ENCODE results near the gene ATP9B.
"Not testable (repeated sequence)": the region's sequence is repeated elsewhere in the genome, so short reads cannot be mapped to it uniquely, and the experiment has no call there.

Gene ATP9B

DNA sequence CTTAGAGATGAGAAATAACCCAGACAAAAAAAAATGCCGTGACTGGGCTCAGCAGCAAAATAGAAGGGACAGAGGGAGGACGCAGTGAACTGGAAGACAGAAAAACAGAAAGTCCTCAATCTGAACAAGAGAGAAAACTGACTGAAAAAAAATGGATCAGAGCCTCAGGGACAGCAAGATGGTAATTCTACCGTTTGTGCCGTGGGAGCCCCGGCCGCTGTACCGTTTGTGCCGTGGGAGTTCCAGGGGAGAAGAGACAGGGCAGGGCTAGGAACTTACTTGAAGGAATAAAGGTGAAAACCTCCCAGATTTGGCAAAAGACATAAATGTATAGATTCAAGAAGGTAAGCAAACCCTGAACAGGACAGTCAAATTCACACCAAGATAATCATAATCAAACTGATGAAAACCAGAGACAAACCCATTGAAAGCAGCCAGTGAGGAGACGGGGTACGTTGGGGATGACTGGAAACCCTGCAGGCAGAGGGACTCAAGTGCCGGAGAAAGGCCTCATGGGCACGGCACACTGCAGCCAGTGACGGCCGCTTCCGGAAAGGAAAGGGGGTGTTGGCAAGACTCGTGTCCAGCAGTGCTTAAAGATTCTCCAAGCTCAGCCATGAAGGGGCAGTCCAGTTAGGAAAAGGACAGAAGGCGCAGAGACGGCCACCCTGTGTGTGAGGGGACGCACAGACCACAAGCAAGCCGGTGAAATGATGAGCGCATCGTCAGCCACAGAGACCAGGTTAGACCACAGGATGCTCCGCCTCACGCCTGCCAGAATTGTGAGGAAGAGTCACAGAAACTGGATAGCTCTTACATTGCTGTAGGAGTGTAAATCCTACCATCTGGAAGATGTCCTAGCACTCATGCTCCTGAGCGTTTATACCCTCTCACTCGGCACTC is 286.5 kb downstream of the ATP9B start:
- DNase-seq (ENCODE audit: low read depth in 2 of 2), result no peak

DNA sequence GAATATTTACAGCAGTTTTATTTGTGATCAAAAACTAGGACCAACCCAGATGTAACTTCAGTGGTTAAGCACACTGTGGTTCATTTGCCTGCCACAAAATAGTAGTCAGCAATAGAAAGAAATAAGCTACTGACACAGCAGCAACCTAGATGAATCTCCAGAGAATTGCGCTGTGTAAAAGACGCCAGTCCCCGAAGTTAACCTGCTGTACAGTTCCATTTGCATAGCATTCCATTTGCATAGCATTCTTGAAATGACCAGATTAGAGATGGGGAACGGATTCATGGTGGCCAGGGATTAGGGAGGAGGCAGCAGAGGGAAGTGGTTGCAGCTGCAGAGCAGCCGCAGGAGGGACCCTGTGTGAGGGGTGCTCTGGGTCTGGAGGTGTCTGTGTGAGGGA is 287.2 kb downstream of the ATP9B start:
- DNase-seq (ENCODE audit: low read depth in 2 of 2), result no peak

DNA sequence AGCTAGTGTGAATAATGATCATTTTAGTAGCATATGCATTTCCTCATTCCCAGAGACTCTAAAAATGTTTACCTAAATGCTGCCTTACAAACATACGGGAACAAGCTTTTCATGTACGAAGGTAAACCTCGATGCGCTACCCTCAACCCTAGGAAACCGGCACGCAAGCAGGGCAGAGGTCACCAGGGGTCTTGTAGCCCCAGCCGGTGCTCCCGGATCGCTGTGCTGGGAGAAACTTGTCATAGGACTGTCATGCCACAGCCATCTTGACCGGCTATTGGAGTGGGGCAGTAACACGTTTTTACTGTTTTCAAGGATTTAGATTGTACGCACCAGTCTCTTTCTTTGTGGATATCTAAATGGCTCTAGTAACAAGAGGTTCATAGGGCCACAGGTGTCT is 291.7 kb downstream of the ATP9B start:
- DNase-seq (ENCODE audit: low read depth in 2 of 2), result no peak

DNA sequence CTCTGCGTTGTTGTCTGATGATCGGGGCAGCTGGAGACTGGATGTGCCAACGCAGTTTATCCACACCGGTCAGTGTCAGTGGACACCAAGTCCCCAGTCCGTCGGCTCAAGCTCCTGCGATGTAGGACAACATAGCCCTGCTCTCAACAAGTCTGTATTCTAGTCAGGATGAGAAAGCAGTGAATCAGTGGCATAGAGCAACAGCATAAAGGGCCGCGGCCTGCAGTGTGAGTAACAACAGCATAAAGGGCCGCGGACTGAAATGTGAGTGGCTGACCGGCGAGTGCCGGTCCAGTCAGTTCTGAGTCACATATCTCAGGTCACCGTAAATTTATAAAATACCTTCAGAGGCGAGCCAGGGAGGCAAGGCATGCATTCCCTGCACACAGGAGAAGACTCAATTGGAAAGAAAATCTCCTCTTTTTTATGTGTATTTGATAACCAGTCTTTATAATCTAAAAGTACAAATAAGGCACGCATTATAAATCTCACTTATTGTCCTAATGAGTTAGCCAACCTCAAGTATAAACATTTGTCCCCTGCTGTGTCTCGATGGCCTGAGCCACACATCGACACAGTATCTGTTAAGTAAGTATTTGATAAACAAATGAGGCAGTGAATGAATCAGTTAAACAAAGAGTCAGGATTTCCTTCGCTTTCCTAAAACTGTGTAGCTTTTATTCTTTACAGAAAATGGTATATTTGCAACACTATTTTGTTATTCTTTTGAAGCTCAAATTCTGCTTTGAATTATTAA is 292.8 kb downstream of the ATP9B start:
- no peak for DNase-seq (ENCODE audit: low read depth in 2 of 2)

DNA sequence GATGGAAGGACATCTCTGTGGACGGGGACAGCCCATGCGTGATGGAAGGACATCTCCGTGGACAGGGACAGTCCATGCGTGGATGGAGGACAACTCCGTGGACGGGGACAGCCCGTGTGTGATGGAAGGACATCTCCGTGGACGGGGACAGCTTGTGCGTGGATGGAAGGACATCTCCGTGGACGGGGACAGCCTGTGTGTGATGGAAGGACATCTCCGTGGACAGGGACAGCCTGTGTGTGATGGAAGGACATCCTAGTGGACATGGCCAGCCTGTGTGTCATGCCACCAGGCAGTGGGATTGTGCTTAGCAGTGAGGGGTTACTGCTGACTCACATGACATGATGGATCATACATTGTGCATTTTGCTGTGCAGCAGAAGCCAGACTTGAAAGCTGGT is 296.5 kb downstream of the ATP9B start:
- DNase-seq (ENCODE audit: low read depth in 2 of 2), result no peak

DNA sequence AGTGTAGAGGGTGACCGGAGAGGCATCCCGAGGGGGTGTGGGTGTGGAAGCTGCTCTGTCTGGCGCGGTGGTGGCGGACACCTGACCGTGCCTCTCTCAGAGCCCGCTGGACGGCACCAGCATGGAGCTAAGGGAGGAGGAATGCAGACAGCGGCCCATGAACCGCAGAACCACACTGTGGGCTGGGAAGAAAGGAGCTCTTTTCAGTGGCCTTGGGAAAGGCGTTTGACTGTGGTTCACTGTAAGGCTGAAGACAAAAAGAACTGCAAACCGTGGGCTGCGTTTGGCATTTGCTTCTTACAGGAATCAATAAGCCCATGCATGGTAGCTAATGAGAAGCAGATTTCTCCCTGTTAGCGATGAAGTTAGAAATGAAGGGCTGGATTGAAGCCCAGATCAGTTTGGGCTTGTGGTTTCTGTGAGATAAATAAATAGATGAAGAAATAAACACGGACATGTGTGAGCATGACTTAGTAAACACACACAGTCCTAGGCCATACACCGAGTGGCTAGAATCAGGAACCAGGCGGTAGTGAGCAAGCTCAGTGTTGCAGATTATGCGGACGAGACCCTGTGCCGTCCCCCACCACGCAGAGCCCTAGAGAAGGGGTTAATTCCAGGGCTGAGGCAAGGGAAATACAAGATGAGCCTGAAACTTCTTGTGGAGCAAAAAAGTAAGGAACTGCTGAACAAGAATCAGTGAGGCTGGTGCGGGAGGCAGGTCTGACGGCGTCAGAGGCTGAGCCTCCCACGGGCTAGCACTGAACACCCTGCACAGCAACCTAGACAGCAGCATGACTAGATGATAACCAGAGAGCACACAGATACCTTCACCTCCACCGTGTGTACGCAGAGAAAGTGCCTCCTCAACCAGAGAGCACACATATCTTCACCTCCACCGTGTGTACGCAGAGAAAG is 297.2 kb downstream of the ATP9B start:
- DNase-seq (ENCODE audit: low read depth in 2 of 2), result no peak

DNA sequence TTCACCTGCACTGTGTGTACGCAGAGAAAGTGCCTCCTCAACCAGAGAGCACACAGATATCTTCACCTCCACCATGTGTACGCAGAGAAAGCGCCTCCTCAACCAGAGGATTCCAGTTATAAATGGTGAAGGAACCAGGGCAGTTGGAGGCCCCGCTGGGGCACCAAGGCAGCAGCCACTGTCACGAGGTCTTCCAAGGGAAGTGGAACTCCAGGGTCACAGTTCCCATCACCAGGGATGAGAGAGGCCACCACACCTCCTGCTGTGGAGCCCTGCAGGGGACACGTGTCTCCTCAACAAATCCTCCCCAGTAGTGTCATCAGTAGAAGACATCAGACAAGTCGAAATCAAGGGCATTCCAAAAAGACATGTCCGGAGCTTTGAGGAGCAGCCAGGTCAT is 298.3 kb downstream of the ATP9B start:
- no peak for DNase-seq (ENCODE audit: low read depth in 2 of 2)

DNA sequence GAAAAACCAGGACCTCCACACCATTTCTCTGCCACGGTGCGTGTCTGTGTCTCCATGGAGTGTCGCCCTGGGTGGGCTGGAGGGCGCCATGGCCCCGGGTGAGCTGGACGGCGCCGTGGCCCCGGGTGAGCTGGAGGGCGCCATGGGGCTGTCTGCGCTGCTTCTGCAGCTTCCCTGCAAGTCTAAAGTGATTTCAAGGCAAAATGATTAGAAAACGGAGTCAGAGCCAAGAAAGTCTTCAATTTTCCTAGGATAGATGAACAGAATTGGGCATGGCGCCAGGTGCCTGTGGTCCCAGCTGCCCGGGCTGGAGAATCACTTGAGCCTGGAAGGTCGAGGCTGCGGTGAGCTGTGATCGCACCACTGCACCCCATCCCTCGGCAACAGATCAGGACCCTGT is 298.8 kb downstream of the ATP9B start:
- DNase-seq (ENCODE audit: low read depth in 2 of 2), result no peak

DNA sequence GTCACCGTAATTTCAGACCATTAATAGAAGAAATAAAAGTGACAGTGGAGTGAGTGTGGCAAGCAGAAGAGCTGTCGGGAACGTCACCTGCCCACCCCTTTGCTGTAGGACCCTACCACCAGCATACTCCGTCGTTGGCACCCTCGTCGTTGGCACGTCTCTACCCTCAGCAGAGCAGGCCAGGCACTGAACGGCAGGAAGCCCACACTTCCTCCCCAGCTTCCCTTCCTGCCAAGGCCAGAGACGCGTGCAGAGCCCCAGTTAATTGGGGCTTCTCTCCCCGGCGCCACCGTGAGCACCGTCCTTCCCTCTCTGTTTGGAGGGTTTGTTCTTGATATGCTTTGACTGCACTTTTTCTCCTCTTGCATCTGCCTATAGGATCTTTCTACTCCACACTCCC is 299.5 kb downstream of the ATP9B start:
- no peak for DNase-seq (ENCODE audit: low read depth in 2 of 2)

DNA sequence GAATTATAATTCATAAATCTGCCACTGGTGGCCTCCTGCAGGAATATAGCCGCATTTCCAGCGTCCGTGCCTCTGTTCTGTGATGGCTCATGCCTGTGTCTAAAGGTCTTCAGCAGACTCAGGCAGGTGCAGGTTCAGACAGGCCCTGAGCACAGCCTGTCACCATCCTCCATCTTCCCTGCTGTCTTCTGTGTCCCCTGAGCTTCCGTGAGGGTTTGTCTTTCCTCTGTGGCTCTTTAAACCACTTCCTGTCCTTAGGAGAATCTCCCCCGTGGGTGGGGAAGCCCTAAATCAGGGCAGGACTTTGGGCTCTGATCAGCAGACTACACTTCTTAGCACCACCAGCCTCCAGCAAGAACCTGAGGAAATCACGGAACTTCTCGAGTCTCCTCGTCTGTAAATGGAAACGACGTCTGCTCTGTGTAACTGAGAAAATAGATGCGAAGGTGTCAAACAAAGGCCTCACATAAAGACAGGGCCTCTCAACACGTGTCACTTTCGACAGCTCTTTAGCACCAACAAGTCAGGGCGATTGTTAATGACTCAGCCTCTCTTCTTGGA is 302.4 kb downstream of the ATP9B start:
- DNase-seq (ENCODE audit: low read depth in 2 of 2), result no peak

DNA sequence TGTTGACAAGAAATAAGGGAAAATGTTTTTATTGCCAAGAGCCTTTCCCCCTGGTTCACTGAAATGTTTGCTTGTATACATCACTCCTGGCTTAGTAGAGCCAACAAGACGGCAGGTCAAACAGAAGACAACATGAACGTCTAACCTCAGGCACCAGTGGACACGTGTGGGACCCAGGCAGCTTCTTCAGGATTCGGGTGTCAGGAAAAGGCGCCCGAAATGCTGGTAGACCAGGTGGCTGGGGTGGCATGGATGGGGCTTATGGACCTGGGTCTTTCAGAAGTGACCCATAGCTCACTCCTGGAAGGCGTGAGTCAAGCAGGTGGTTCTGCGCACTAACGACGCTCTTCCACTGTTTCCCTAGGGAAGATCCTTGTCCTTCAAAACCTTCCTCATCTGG is 303.3 kb downstream of the ATP9B start:
- DNase-seq (ENCODE audit: low read depth in 2 of 2), result no peak

DNA sequence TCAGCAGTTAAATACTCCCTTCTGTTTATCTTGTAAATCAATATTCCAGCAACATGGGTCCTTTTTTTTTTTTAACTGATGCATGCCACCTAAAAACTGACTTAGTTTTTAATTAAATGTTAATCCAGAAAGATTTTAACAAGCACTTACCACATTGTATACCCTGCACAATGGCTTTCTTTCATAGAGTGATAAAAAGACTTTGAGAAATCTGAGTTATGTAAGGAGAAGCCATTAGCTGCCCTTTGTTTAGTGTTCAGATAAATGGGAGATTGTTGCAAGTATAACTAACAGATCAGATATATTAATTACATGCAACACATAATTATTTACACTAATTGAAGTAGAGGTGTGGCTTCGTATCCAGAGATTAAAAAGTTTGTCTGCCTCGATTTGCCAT is 303.8 kb downstream of the ATP9B start:
- no peak for DNase-seq (ENCODE audit: low read depth in 2 of 2)

DNA sequence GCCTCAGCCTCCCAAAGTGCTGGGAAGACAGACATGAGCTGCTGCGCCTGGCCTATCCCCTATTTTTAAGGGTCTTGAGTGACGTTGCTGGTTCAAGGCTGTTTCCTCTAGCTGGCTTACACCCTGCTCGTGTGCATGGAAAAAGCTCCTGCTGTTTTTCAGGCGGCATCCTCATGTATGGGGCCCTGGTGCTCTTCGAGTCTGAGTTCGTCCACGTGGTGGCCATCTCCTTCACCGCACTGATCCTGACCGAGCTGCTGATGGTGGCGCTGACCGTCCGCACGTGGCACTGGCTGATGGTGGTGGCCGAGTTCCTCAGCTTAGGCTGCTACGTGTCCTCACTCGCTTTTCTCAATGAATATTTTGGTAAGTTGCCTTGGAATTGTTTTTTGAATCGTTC is 304.5 kb downstream of the ATP9B start:
- DNase-seq (ENCODE audit: low read depth in 2 of 2), result no peak

DNA sequence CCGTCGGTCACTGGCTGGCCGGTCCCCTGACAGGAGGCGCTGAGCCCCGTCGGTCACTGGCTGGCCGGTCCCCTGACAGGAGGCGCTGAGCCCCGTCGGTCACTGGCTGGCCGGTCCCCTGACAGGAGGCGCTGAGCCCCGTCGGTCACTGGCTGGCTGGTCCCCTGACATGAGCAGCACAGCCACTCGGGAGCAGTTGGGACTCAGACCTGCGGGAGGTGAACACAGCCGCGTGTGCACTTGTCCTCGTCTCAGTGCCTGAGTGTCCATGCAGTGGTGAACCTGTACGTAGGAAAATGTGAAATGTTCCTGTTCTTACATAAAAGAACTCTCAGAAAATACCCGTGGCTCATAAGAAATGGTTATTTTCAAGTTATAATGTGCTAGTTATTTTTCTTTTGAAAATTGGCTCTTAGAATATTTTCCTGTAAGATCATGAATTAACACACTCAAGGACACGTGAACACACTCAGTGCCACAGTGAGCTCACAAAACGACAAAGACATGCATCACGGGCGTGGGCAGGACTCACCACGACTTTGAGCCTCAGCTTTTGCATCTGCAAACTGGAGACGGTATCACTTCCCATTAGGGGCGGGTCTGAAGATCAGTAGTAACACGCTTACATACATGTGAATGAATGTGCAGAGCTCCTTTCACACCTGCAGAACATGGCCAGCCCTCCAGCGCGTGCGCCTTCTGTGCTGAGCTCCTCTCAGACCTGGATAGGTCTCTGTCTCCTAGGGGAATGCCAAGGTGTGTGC is 305.4 kb downstream of the ATP9B start:
- DNase-seq (ENCODE audit: low read depth in 2 of 2), result no peak

DNA sequence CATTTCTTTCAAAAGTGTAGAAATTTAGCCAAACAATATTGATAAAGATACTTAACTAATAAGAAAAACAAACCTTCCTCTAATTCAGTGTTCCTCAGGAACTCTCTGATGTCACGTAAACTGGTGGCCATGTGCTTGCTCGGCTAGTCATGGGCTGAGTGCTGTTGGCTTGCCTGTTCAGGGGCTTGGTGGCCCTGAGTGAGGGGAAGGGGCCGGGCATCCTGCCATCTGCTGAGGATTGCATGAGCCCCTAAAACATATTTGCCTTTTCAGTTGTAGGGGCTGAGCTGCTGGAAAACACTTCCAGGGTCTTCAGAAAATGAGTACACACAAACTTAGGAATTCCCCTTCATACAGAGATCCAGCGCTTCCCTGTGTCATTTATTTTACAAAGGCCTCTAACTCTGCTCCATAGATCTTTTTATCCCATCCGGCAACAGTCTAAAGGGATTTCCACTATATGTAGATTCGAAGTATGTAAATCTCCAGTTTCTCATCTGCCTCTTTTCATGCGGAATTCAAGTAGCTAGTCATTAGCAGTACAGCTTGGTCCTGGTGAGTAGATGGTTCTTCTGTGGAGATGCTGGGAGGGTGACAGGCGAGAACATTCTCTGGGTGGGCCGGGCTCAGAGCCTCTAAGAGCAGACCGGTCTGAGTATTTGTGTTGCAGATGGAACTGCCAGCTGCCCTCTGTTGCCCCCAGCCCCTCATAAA is 306.4 kb downstream of the ATP9B start:
- DNase-seq (ENCODE audit: low read depth in 2 of 2), result no peak

DNA sequence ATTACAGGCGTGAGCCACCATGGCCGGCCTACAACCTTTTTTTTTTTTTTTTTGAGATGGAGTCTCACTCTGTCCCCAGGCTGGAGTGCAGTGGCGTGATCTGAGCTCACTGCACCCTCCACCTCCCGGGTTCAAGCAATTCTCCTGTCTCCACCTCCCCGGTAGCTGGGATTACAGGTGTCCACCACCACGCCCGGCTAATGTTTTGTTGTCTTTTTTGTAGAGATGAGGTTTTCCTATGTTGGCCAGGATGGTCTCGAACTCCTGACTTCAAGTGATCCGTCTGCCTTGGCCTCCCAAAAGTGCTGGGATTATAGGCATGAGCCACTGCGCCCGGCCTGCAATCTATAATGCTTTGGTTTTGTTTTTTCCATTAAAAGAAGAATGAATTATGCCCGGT is 307.5 kb downstream of the ATP9B start:
- not testable (repeated sequence) for DNase-seq (ENCODE audit: low read depth in 2 of 2)

DNA sequence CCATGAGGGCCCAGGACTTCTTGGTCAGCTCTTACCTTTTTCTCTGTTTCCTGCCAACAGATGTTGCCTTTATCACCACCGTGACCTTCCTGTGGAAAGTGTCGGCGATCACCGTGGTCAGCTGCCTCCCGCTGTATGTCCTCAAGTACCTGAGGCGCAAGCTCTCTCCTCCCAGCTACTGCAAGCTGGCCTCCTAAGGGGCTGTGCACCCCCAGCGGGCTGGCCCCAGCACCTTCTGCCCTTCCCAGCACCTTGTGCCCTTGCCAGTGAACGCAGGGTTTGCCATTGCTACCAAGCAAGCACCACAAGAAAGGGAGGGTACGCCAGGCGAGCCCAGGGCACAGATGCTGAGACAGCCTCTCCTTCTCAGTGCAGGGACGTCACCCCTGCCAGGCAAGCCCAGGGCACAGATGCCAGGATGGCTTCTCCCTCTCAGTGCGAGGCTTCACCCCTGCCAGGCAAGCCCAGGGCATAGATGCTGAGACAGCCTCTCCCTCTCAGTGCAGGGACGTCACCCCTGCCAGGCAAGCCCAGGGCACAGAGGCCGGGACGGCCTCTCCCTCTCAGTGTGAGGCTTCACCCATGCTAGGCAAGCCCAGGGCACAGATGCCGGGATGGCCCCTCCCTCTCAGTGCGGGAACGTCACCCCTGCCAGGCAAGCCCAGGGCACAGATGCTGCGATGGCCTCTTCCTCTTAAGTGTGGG is 308.1 kb downstream of the ATP9B start:
- no peak for DNase-seq (ENCODE audit: low read depth in 2 of 2)

DNA sequence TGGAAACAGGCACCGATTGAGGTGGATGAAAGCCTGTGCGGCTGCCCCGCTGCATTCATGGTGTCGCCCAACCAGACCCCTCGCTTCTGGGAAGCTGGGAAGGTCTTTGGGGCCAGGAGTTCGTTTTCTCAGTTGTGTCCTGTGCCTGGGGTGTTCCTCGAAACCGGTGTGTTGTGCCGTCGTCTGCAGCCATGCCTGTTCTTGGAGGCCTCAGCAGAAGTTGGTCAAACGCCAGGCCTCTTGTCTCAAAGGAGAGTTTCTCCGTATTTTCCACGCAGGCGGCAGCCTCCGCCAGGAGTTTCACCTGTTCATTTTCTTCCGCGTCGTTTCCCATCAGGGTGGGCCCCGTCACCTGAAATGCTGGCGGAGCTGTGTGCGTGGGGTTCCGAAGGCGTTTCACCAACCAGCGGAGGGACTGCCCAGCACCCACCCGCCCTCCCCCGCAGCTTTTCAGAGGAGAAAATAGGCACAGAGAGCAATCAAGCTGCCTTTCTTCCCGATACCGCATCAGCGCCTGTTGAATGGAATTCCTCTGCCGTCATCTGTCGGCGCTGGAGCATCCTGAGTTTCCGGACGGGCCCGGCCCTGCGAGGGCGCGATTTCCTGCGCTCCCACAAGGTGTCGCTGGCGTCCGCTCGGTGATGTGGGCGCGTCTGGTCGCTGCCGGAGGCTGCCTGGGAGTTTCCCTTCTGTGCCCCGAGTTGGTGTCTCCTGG is 309.5 kb downstream of the ATP9B start:
- peak; percentile 62 to 63 for DNase-seq (ENCODE audit: low read depth in 2 of 2)
